HepG2 (cell line): ENCODE data around the gene DCTN2. TPM values are rescaled to one million over a fixed set of nuclear protein-coding genes. Genes with fewer than 3 reads are reported as not detected.

Experiments used
- AHR ChIP-seq: IDR thresholded peaks from 2 replicates; pipeline ENCODE4 v1.6.1; 2018; ENCODE audit warnings: missing genetic modification reagents, missing compliant biosample characterization
- ATAD3A ChIP-seq: sonication (generic); formaldehyde crosslinking; IDR thresholded peaks from 2 replicates; pipeline ENCODE4 v1.4.0; 2020; ENCODE audit warnings: missing genetic modification reagents
- HNRNPUL1 ChIP-seq: fragments of 200-400 bp; formaldehyde crosslinking; IDR thresholded peaks from 2 replicates; pipeline ENCODE4 v1.6.1; 2017; ENCODE audit warnings: low read depth, mild to moderate bottlenecking, low read length, moderate library complexity
- HOXD1 ChIP-seq: sonication (generic); formaldehyde crosslinking; IDR thresholded peaks from 2 replicates; pipeline ENCODE4 v1.5.0; 2020; ENCODE audit warnings: missing genetic modification reagents
- IRF2 ChIP-seq: IDR thresholded peaks from 2 replicates; pipeline ENCODE4 v1.6.1; 2018; ENCODE audit warnings: missing genetic modification reagents, missing compliant biosample characterization
- MBD4 ChIP-seq: IDR thresholded peaks from 2 replicates; pipeline ENCODE4 v1.6.1; 2012; ENCODE audit warnings: low read length, inconsistent platforms, borderline replicate concordance
- MTF2 ChIP-seq: sonication (generic); formaldehyde crosslinking; IDR thresholded peaks from 2 replicates; pipeline ENCODE4 v1.5.0; 2020; ENCODE audit warnings: missing genetic modification reagents, borderline replicate concordance
- NFRKB ChIP-seq: fragments of 450-650 bp; IDR thresholded peaks from 2 replicates; pipeline ENCODE4 v1.6.1; 2017
- STAT5B ChIP-seq: sonication (generic); formaldehyde crosslinking; IDR thresholded peaks from 2 replicates; pipeline ENCODE4 v1.4.0; 2020; ENCODE audit warnings: missing genetic modification reagents
- TBX2 ChIP-seq: sonication (generic); formaldehyde crosslinking; IDR thresholded peaks from 2 replicates; pipeline ENCODE4 v1.5.0; 2020; ENCODE audit warnings: missing genetic modification reagents, mild to moderate bottlenecking, borderline replicate concordance
- TCF7L2 ChIP-seq: IDR thresholded peaks from 2 replicates; pipeline ENCODE4 v1.6.1; 2011; ENCODE audit warnings: mild to moderate bottlenecking, low read depth, low read length, moderate library complexity
- THAP11 ChIP-seq: IDR thresholded peaks from 2 replicates; pipeline ENCODE4 v1.6.1; 2016; ENCODE audit warnings: missing biosample characterization, missing genetic modification reagents
- ZFP62 ChIP-seq: sonication (generic); formaldehyde crosslinking; IDR thresholded peaks from 2 replicates; pipeline ENCODE4 v1.4.0; 2020; ENCODE audit warnings: missing genetic modification reagents
- ZNF331 ChIP-seq: sonication (generic); formaldehyde crosslinking; IDR thresholded peaks from 2 replicates; pipeline ENCODE4 v1.4.0; 2020; ENCODE audit warnings: missing genetic modification reagents
- ZNF468 ChIP-seq: sonication (generic); formaldehyde crosslinking; IDR thresholded peaks from 2 replicates; pipeline ENCODE4 v1.8.0; 2022; ENCODE audit warnings: mild to moderate bottlenecking, moderate library complexity, missing genetic modification reagents
- ZNF558 ChIP-seq: sonication (generic); formaldehyde crosslinking; IDR thresholded peaks from 2 replicates; pipeline ENCODE4 v1.9.0; 2022; ENCODE audit warnings: mild to moderate bottlenecking, missing genetic modification reagents, borderline replicate concordance
- ZNF563 ChIP-seq: sonication (generic); formaldehyde crosslinking; IDR thresholded peaks from 2 replicates; pipeline ENCODE4 v1.8.0; 2022; ENCODE audit warnings: mild to moderate bottlenecking, moderate library complexity, missing genetic modification reagents
- ZNF7 ChIP-seq: IDR thresholded peaks from 2 replicates; pipeline ENCODE4 v1.6.1; 2016; ENCODE audit warnings: missing biosample characterization, missing genetic modification reagents
- ZNF746 ChIP-seq: sonication (generic); formaldehyde crosslinking; IDR thresholded peaks from 2 replicates; pipeline ENCODE4 v1.8.0; 2022; ENCODE audit warnings: mild to moderate bottlenecking, missing genetic modification reagents
- ZNF816 ChIP-seq: sonication (generic); formaldehyde crosslinking; IDR thresholded peaks from 2 replicates; pipeline ENCODE4 v1.8.0; 2022; ENCODE audit warnings: missing genetic modification reagents, mild to moderate bottlenecking, borderline replicate concordance
- polyA plus RNA-seq, 8 experiments: library from polyadenylated mRNA; depleted of rRNA in 3 of 8; stranded (reverse) in 7 of 8; unstranded in 1 of 8; fragments of >200 nt; fragmentation: Illumina TruSeq in 4 of 8; extraction: Trizol in 4 of 8; gene quantifications; 2 replicates each; pipeline versions ENCODE4 v1.2.1 to v1.2.3, GENCODE V29; 2011 to 2016; ENCODE audit warnings: low read depth in 4 of 8, missing spikeins in 1 of 8, mixed read lengths in 1 of 8; ENCODE audit not compliant: insufficient read depth in 1 of 8
- total RNA-seq, 5 experiments: library from RNA; depleted of rRNA; stranded (reverse); fragments of >200 nt; fragmentation: Illumina TruSeq; extraction: Trizol; gene quantifications; 2 replicates each; pipeline ENCODE4 v1.2.3, GENCODE V29; 2016; ENCODE audit warnings: low read depth in 1 of 5
- TF ChIP-seq, protein P1 (sequence below): sonication (generic); formaldehyde crosslinking; IDR thresholded peaks from 2 replicates; pipeline ENCODE4 v1.4.0; 2020; ENCODE audit warnings: missing genetic modification reagents, borderline replicate concordance
- TF ChIP-seq, protein P2 (sequence below): sonication (generic); formaldehyde crosslinking; IDR thresholded peaks from 2 replicates; pipeline ENCODE4 v1.5.0; 2020; ENCODE audit warnings: missing genetic modification reagents
- TF ChIP-seq, protein P3 (sequence below): sonication (generic); formaldehyde crosslinking; IDR thresholded peaks from 2 replicates; pipeline ENCODE4 v1.5.0; 2020; ENCODE audit warnings: missing genetic modification reagents
- TF ChIP-seq, protein P4 (sequence below): sonication (generic); formaldehyde crosslinking; IDR thresholded peaks from 2 replicates; pipeline ENCODE4 v1.4.0; 2020; ENCODE audit warnings: missing genetic modification reagents, borderline replicate concordance
- TF ChIP-seq, protein P5 (sequence below): fragments of 450-650 bp; IDR thresholded peaks from 2 replicates; pipeline ENCODE4 v1.6.1; 2016

DCTN2 gene
- total and polyA plus RNA-seq, 2 of the 13 experiments (the other 11 are each of a cell fraction or from before 2014, with no cell fraction given), result 72.0 to 77.4 TPM

DNA sequence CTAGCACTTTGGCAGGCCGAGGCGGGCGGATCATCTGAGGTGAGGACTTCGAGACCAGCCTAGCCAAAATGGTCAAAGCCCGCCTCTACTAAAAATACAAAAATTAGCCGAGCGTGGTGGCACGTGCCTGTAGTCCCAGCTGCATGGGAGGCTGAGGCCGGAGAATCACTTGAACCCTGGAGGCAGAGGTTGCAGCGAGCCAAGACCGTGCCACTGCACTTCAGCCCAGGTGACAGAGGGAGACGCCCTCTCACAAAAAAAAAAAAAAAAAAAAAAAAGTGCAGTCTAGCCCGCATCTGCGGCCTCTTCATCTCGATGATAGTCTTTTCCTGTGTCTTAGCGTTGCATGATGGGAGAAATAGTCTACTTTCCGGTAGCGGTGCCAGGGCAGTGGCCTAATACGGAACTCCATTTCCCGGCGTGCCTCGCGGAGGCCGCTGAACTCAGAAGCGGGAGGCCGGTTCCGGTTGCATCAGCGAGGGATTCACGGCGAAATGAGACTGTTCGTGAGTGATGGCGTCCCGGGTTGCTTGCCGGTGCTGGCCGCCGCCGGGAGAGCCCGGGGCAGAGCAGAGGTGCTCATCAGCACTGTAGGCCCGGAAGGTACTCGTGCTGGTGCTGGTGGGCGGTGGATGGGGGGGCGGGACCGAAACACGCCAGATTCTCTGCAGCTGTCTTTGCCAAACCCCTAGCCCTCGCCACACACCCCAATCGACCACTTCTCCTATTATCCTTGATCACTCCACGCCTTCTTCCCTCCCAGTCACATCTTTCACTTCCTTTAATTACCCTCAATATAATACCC is 59.2 kb downstream of the DCTN2 start, which contains the start of gene MARS1 (continued):
- TF ChIP-seq, protein P1, sequence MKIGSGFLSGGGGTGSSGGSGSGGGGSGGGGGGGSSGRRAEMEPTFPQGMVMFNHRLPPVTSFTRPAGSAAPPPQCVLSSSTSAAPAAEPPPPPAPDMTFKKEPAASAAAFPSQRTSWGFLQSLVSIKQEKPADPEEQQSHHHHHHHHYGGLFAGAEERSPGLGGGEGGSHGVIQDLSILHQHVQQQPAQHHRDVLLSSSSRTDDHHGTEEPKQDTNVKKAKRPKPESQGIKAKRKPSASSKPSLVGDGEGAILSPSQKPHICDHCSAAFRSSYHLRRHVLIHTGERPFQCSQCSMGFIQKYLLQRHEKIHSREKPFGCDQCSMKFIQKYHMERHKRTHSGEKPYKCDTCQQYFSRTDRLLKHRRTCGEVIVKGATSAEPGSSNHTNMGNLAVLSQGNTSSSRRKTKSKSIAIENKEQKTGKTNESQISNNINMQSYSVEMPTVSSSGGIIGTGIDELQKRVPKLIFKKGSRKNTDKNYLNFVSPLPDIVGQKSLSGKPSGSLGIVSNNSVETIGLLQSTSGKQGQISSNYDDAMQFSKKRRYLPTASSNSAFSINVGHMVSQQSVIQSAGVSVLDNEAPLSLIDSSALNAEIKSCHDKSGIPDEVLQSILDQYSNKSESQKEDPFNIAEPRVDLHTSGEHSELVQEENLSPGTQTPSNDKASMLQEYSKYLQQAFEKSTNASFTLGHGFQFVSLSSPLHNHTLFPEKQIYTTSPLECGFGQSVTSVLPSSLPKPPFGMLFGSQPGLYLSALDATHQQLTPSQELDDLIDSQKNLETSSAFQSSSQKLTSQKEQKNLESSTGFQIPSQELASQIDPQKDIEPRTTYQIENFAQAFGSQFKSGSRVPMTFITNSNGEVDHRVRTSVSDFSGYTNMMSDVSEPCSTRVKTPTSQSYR (CRISPR knock-in tag), result no peak
- TF ChIP-seq HNRNPUL1 (no peak), ZFP62 (CRISPR knock-in tag) (no peak), ZNF7 (CRISPR knock-in tag) (no peak), MTF2 (CRISPR knock-in tag) (no peak), IRF2 (CRISPR knock-in tag) (peak; percentile 81), HOXD1 (CRISPR knock-in tag) (no peak), AHR (CRISPR knock-in tag) (no peak), ZNF746 (CRISPR knock-in tag) (no peak), TCF7L2 (no peak), TBX2 (CRISPR knock-in tag) (peak; percentile 67), MBD4 (no peak), ATAD3A (CRISPR knock-in tag) (no peak), NFRKB (no peak), ZNF331 (CRISPR knock-in tag) (no peak), ZNF468 (CRISPR knock-in tag) (no peak), ZNF816 (CRISPR knock-in tag) (no peak), ZNF563 (CRISPR knock-in tag) (no peak), STAT5B (CRISPR knock-in tag) (no peak), THAP11 (CRISPR knock-in tag) (peak; percentile 98), ZNF558 (CRISPR knock-in tag) (no peak)
- TF ChIP-seq, protein P2, sequence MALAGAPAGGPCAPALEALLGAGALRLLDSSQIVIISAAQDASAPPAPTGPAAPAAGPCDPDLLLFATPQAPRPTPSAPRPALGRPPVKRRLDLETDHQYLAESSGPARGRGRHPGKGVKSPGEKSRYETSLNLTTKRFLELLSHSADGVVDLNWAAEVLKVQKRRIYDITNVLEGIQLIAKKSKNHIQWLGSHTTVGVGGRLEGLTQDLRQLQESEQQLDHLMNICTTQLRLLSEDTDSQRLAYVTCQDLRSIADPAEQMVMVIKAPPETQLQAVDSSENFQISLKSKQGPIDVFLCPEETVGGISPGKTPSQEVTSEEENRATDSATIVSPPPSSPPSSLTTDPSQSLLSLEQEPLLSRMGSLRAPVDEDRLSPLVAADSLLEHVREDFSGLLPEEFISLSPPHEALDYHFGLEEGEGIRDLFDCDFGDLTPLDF (CRISPR knock-in tag), result no peak
- TF ChIP-seq, protein P3, sequence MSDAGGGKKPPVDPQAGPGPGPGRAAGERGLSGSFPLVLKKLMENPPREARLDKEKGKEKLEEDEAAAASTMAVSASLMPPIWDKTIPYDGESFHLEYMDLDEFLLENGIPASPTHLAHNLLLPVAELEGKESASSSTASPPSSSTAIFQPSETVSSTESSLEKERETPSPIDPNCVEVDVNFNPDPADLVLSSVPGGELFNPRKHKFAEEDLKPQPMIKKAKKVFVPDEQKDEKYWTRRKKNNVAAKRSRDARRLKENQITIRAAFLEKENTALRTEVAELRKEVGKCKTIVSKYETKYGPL (CRISPR knock-in tag), result no peak
- TF ChIP-seq, protein P4, sequence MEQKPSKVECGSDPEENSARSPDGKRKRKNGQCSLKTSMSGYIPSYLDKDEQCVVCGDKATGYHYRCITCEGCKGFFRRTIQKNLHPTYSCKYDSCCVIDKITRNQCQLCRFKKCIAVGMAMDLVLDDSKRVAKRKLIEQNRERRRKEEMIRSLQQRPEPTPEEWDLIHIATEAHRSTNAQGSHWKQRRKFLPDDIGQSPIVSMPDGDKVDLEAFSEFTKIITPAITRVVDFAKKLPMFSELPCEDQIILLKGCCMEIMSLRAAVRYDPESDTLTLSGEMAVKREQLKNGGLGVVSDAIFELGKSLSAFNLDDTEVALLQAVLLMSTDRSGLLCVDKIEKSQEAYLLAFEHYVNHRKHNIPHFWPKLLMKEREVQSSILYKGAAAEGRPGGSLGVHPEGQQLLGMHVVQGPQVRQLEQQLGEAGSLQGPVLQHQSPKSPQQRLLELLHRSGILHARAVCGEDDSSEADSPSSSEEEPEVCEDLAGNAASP (CRISPR knock-in tag), result no peak
- TF ChIP-seq, protein P5, sequence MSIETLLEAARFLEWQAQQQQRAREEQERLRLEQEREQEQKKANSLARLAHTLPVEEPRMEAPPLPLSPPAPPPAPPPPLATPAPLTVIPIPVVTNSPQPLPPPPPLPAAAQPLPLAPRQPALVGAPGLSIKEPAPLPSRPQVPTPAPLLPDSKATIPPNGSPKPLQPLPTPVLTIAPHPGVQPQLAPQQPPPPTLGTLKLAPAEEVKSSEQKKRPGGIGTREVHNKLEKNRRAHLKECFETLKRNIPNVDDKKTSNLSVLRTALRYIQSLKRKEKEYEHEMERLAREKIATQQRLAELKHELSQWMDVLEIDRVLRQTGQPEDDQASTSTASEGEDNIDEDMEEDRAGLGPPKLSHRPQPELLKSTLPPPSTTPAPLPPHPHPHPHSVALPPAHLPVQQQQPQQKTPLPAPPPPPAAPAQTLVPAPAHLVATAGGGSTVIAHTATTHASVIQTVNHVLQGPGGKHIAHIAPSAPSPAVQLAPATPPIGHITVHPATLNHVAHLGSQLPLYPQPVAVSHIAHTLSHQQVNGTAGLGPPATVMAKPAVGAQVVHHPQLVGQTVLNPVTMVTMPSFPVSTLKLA, result no peak; the same call in 1 of the 2 replicates
